Endothelial cell of umbilical vein (primary cell): ENCODE results near the gene BDKRB2. TPM values are rescaled to one million over a fixed set of nuclear protein-coding genes. Genes with fewer than 3 reads are reported as not detected.

ENCODE experiments used
- BruUV-seq: library from RNA; stranded (reverse); fragments of 400-500 nt; replicated peaks from 2 replicates; lab custom pipeline; 2021; lab: Mats Ljungman, UMichigan
- CTCF ChIA-PET: fragments of 300-600, 350-600 bp; sonication (Branson Sonifier 250); formaldehyde crosslinking; loops from one replicate; lab custom pipeline; 2021; ENCODE audit warnings: antibody characterized with exemption, inconsistent platforms; lab: Charles Lee
- POLR2A ChIA-PET: fragments of 300-600, 350-600 bp; sonication (Branson Sonifier 250); formaldehyde crosslinking; loops from one replicate; lab custom pipeline; 2021; ENCODE audit warnings: antibody characterized with exemption, inconsistent platforms; lab: Charles Lee
- DNase-seq: peaks from one replicate; pipeline ENCODE4 v3.0.0-alpha.2; 2011; ENCODE audit warnings: low read depth, low spot score
- FAIRE-seq: peaks from 2 replicates; lab custom pipeline; 2011; peaks lifted over from hg19 to GRCh38; lab: Jason Lieb, UNC
- H2AFZ ChIP-seq: 2 replicates; pipeline ENCODE4 v1.6.0; 2012; ENCODE audit warnings: low read depth, low read length, control low read depth, inconsistent platforms
- H3K27ac ChIP-seq: 2 replicates; pipeline ENCODE4 v1.5.1; 2011; ENCODE audit warnings: low read depth, mild to moderate bottlenecking, control low read depth, low read length, moderate library complexity; ENCODE audit not compliant: insufficient read depth
- H3K27me3 ChIP-seq, 2 experiments: 2 replicates each; pipeline versions ENCODE4 v1.6.0 to v1.6.1; 2011; ENCODE audit warnings: low read length in 2 of 2, mixed read lengths in 1 of 2; ENCODE audit not compliant: control insufficient read depth in 2 of 2, insufficient read depth in 2 of 2
- H3K36me3 ChIP-seq, 2 experiments: 2 replicates in 1 of 2; 3 replicates in 1 of 2; pipeline ENCODE4 v1.5.1; 2011; ENCODE audit warnings: low read length in 2 of 2, mild to moderate bottlenecking in 1 of 2, moderate library complexity in 1 of 2; ENCODE audit not compliant: control insufficient read depth in 2 of 2, insufficient read depth in 2 of 2; ENCODE audit errors: extremely low read depth in 1 of 2
- H3K4me1 ChIP-seq: 3 replicates; pipeline ENCODE4 v1.5.1; 2011; ENCODE audit warnings: mild to moderate bottlenecking, low read length; ENCODE audit not compliant: control insufficient read depth, insufficient read depth; ENCODE audit errors: extremely low read depth
- H3K4me2 ChIP-seq: 2 replicates; pipeline ENCODE4 v1.6.1; 2011; ENCODE audit warnings: low read length, control low read depth, mixed read lengths; ENCODE audit not compliant: insufficient read depth
- H3K4me3 ChIP-seq, 3 experiments: fragments of 200-600 bp in 1 of 3; sonication (generic), shearing (Covaris generic) in 1 of 3; replicated peaks in 1 of 3; 2 replicates each; pipeline ENCODE4 v1.5.1; 2011 to 2016; ENCODE audit warnings: control low read depth in 3 of 3, low read length in 3 of 3, mild to moderate bottlenecking in 2 of 3, inconsistent platforms in 1 of 3, low read depth in 1 of 3, moderate library complexity in 1 of 3; ENCODE audit not compliant: insufficient read depth in 1 of 3
- H3K79me2 ChIP-seq: 2 replicates; pipeline ENCODE4 v1.6.0; 2012; ENCODE audit warnings: low read length, inconsistent platforms; ENCODE audit not compliant: control insufficient read depth, insufficient read depth
- H3K9ac ChIP-seq: replicated peaks from 2 replicates; pipeline ENCODE3; 2011; ENCODE audit warnings: low read length, control low read depth; ENCODE audit not compliant: insufficient read depth; ENCODE audit errors: extremely low read depth
- H3K9me1 ChIP-seq: replicated peaks from 3 replicates; pipeline ENCODE4 v1.6.0; 2011; ENCODE audit warnings: mild to moderate bottlenecking, low read length; ENCODE audit not compliant: control insufficient read depth, insufficient read depth; ENCODE audit errors: extremely low read depth
- H3K9me3 ChIP-seq: replicated peaks from 2 replicates; pipeline ENCODE4 v1.5.1; 2012; ENCODE audit warnings: low read length, inconsistent platforms; ENCODE audit not compliant: control insufficient read depth, insufficient read depth
- H4K20me1 ChIP-seq: replicated peaks from 2 replicates; pipeline ENCODE3; 2011; ENCODE audit warnings: mild to moderate bottlenecking, low read length; ENCODE audit not compliant: control insufficient read depth, insufficient read depth; ENCODE audit errors: extremely low read depth
- CTCF ChIP-seq, 2 donors: IDR thresholded peaks; 1 replicate in 1 of 2; 2 replicates in 1 of 2; pipeline ENCODE4 v1.5.1; 2011; ENCODE audit warnings: low read length in 2 of 2, mild to moderate bottlenecking in 2 of 2, moderate library complexity in 2 of 2, control low read depth in 1 of 2, inconsistent platforms in 1 of 2, low read depth in 1 of 2; ENCODE audit not compliant: insufficient read depth in 1 of 2; ENCODE audit errors: extremely low read depth in 1 of 2
- FOS ChIP-seq: IDR thresholded peaks from 2 replicates; pipeline ENCODE4 v1.6.1; 2011; ENCODE audit warnings: mild to moderate bottlenecking, low read length, moderate library complexity, borderline replicate concordance; ENCODE audit not compliant: insufficient read depth
- GATA2 ChIP-seq: IDR thresholded peaks from 2 replicates; pipeline ENCODE4 v1.7.0; 2011; ENCODE audit warnings: low read depth, mild to moderate bottlenecking, moderate library complexity, mixed read lengths, low read length; ENCODE audit not compliant: insufficient read length, insufficient read depth
- JUN ChIP-seq: IDR thresholded peaks from 2 replicates; pipeline ENCODE4 v1.6.1; 2011; ENCODE audit warnings: borderline replicate concordance, low read depth; ENCODE audit not compliant: insufficient read length, insufficient read depth
- MAX ChIP-seq: IDR thresholded peaks from 2 replicates; pipeline ENCODE4 v1.6.1; 2011; ENCODE audit not compliant: insufficient read depth, insufficient read length
- MYC ChIP-seq: IDR thresholded peaks from one replicate; pipeline ENCODE4 v1.6.1; 2011; ENCODE audit warnings: mild to moderate bottlenecking, low read depth, low read length
- POLR2AphosphoS5 ChIP-seq: IDR thresholded peaks from 2 replicates; pipeline ENCODE4 v1.6.1; 2012; ENCODE audit warnings: low read depth, mild to moderate bottlenecking, control low read depth, low read length, moderate library complexity; ENCODE audit not compliant: insufficient read depth
- dilution Hi-C: fragments of 300-500 bp; cut with MboI; formaldehyde crosslinking; loops from one replicate; pipeline ENCODE4 v1.15.0; 2019; ENCODE audit warnings: low sequenced_read_pairs; ENCODE audit not compliant: extremely low pct_ligation_motif_present
- intact Hi-C: fragments of 100-400 bp; cut with micrococcal nuclease; formaldehyde crosslinking; loops from one replicate; pipeline ENCODE4 v1.10.0; 2022
- polyA plus RNA-seq, 4 experiments: library from polyadenylated mRNA; depleted of rRNA in 3 of 4; stranded (reverse) in 3 of 4; unstranded in 1 of 4; fragments of >200 nt; gene quantifications; 2 replicates each; pipeline versions ENCODE4 v1.2.1 to v1.2.3, GENCODE V29; 2011 to 2012; ENCODE audit warnings: missing spikeins in 1 of 4
- total RNA-seq: library from RNA; stranded (reverse); gene quantifications from 2 replicates; pipeline ENCODE4 v1.2.3, GENCODE V29; 2021

BDKRB2 gene
- total and polyA plus RNA-seq, 2 donors (not counting 3 experiments of a cell fraction or from before 2014, with no cell fraction given): 0.22 to 0.77 TPM

- H3K9ac ChIP-seq: no peak overlapping the region
- H3K79me2 ChIP-seq: no peaks in the 10 kb centered on the region
- H3K36me3 ChIP-seq: no peaks in the 10 kb centered on the region
- DNase-seq (no peak), FAIRE-seq (no peak)
- no peak overlapping the region for H2AFZ ChIP-seq
- H3K27me3 ChIP-seq: no peaks in the 10 kb centered on the region
- dilution Hi-C loops: no loop called here
- no peaks in the 10 kb centered on the region for H3K9me1 ChIP-seq
- no peak overlapping the region for H3K27ac ChIP-seq
- no peak overlapping the region for H3K4me2 ChIP-seq
- ChIA-PET CTCF (no interaction called here), POLR2A (no interaction called here)
- BruUV-seq: no TSS peak
- intact Hi-C loops: no loop called here
- no peaks in the 10 kb centered on the region for H4K20me1 ChIP-seq
- no peak overlapping the region for H3K4me3 ChIP-seq
- H3K9me3 ChIP-seq: no peaks in the 10 kb centered on the region
- peaks cover 4% of the 10 kb centered on the region for H3K4me1 ChIP-seq
- TF ChIP-seq FOS (no peak), CTCF (IDR thresholded peaks at IDR 0.05; ENCODE audit: extremely low read depth in 1 of 2, insufficient read depth in 1 of 2, low read depth in 1 of 2, low read length in 2 of 2) (no peak), JUN (no peak)
Measured at GRCh38 chr14:96197163-96197852, 7.3 kb upstream of the BDKRB2 start.

- no peaks in the 10 kb centered on the region for H3K79me2 ChIP-seq
- H3K27me3 ChIP-seq: no peaks in the 10 kb centered on the region
- no peak for TF ChIP-seq JUN
- TF ChIP-seq FOS: no peak
- TF ChIP-seq MAX: no peak
- no peak for TF ChIP-seq POLR2AphosphoS5
- no peak for TF ChIP-seq GATA2
- TF ChIP-seq MYC: no peak
- H3K9me3 ChIP-seq: no peaks in the 10 kb centered on the region
- no peak overlapping the region for H3K27ac ChIP-seq
- intact Hi-C loops: loop anchor here (1.0 kb wide), 1 partner anchor 63 kb away; no protein-coding TSS in a partner anchor
- ChIA-PET CTCF (no interaction called here), POLR2A (no interaction called here)
- no TSS peak for BruUV-seq
- H3K9me1 ChIP-seq: no peaks in the 10 kb centered on the region
- H3K36me3 ChIP-seq: no peaks in the 10 kb centered on the region
- FAIRE-seq (no peak), DNase-seq (peak; percentile 37)
- dilution Hi-C loops: no loop called here
- H3K9ac ChIP-seq: no peak overlapping the region
- H2AFZ ChIP-seq: peak overlapping the region; percentile 24
- peaks cover 4% of the 10 kb centered on the region for H3K4me1 ChIP-seq
- H3K4me2 ChIP-seq: no peak overlapping the region
- no peak overlapping the region for H3K4me3 ChIP-seq
- no peaks in the 10 kb centered on the region for H4K20me1 ChIP-seq
Measured at GRCh38 chr14:96197969-96198368, 6.7 kb upstream of the BDKRB2 start.
